Spleen (tissue), 7 donors: ENCODE measurements around the gene PGM5.

ENCODE experiments used
- POLR2A ChIP-seq, 3 donors: fragments of 450-650 bp; IDR thresholded peaks; one replicate each; pipeline ENCODE4 v1.5.1; 2017; ENCODE audit warnings: antibody characterized with exemption in 3 of 3, mild to moderate bottlenecking in 1 of 3
- TF ChIP-seq, protein P1 (sequence below), 11 experiments: fragments of 200-600 bp in 7 of 11; fragments of 450-650 bp in 4 of 11; sonication (generic) in 4 of 11; IDR thresholded peaks in 8 of 11; conservative IDR thresholded peaks in 3 of 11; 1 replicate in 7 of 11; 2 replicates in 4 of 11; pipeline versions ENCODE4 v1.4.0 to v1.8.0; 2016 to 2021; ENCODE audit warnings: antibody characterized with exemption in 11 of 11, inconsistent platforms in 4 of 11, mild to moderate bottlenecking in 1 of 11
- donor health status: DM: no; HTN: no; CAD: no; lungs with moderate emphysema.
- donor health status: DM: no; HTN: no; CAD: no.
- donor health status: DM: no; HTN: no; CAD: no.

DNA sequence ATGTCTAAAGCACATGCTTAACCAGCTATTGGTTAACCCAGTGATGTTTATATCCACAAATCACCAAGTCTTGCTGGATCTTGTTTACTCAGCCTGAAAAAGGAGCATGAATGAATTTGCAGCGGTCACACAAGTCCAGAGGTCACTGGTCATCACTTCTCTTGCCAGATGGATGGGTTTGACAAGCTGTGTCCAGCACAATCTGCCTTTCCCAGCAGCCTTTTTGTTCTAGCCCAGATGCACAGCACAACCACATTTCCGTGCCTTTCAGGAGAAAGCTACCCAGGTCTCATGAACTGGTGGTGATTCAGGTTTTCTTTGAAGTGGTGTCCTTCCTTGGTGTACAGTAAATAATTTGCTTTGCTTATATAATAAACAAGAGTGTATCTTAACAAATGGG is 152.1 kb downstream of the PGM5 start:
- TF ChIP-seq, protein P1, sequence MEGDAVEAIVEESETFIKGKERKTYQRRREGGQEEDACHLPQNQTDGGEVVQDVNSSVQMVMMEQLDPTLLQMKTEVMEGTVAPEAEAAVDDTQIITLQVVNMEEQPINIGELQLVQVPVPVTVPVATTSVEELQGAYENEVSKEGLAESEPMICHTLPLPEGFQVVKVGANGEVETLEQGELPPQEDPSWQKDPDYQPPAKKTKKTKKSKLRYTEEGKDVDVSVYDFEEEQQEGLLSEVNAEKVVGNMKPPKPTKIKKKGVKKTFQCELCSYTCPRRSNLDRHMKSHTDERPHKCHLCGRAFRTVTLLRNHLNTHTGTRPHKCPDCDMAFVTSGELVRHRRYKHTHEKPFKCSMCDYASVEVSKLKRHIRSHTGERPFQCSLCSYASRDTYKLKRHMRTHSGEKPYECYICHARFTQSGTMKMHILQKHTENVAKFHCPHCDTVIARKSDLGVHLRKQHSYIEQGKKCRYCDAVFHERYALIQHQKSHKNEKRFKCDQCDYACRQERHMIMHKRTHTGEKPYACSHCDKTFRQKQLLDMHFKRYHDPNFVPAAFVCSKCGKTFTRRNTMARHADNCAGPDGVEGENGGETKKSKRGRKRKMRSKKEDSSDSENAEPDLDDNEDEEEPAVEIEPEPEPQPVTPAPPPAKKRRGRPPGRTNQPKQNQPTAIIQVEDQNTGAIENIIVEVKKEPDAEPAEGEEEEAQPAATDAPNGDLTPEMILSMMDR (IDR thresholded peaks at IDR 0.05 in 8 of 11, conservative IDR thresholded peaks at IDR 0.05 in 3 of 11), result no peak
- TF ChIP-seq POLR2A (IDR thresholded peaks at IDR 0.05), result no peak
